GM19025 (cell line): ENCODE measurements around the gene CEP44.
A peak's percentile ranks its signal among the peaks of the same experiment; 100 is the strongest.
"Not testable (repeated sequence)": the region's sequence is repeated elsewhere in the genome, so short reads cannot be mapped to it uniquely, and the experiment has no call there.

Experiments used
- ATAC-seq: cut with Tn5 transposase; IDR thresholded peaks from one replicate; pipeline ENCODE4 v1.9.1; 2021; ENCODE audit warnings: mild to moderate bottlenecking, low read depth, moderate library complexity; ENCODE audit not compliant: unreplicated experiment

The CEP44 gene

DNA sequence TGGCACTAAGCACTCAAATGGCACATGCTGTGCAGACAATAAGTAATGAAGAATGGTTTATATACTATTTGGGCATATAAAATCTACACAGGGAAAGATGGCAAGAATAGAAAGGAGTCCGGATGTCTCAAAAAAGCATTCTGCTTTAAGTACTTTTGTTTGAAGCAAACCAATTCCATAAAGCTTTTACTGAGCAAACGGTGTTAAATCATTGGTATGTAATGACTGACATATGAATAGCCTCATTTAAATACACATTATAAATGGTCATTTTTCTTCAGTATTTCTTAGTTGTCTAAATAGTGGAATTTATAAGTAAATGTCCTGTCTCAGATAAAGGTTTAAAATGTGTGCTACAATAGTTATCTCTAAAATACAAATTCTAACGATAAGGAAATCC is 6.3 kb upstream of the CEP44 start:
- no peak for ATAC-seq

DNA sequence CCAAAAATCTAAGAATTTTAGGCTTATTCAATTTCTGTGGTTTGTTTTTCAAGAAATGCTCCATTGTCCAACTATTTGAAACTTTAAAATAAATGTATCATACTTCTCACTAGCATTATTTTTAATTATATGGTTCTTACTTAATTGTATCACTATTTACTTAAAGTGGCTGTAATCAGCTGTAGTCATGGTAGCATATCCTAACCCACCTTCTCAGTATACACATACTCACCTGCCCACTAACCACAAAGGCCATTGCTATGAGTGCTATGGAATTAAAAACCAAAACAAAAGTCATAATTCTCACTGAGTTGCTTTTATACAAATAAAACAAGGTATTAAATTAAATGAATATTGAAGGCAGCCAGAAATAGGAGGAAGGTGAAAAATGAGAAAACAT is 5.2 kb upstream of the CEP44 start:
- no peak for ATAC-seq

DNA sequence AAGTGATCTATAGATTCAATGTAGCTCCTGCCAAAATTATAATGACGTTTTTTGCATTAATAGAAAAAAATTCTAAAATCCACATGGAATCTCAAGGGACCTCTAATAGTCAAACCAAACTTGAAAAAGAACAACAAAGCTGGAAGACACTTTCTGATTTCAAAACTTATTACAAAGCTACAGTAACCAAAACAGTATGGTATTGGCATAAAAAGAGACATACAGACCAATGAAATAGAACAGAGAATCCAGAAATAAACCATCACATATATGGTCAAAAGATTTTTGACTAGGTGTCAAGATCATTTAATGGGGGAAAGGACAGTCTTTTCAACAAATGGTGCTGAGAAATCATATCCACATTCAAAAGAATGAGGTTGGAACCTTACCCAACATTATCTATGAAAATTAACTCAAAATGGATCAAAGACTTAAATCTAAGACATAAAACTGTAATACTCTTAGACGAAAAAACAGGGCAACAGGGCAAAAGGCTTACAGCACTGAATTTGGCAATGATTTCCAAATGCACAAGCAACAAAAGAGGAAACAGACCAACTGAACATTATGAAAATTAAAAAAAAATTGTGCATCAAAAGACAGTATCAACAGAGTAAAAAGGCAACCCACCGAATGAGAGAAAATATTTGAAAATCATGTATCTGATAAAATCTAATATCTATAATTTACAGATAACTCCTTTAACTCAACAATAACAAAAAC is 4.1 kb upstream of the CEP44 start:
- no peak for ATAC-seq

DNA sequence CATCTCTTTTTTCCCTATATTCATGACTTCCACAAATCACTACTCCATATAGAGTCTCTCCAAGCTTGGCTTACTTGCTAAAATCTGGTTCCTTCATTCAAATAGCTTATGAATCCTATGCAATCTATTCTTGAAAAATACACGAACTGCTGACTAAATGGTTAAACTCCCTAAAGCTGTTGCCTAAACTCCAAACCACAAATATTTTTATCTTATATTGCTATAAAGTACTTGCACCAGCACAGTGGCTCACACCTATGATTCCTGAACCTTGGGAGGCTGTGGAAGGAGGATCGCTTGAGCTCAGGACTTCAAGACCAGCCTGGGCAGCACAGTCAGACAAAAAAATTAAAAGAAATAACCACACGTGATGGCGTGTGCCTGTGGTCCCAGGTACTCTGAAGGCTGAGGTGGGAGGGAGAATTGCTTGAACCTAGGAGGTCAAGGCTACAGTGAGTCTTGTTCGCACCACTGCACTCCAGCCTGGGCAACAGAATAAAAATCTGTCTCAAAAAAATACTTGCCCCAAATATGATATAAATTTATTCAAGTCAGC is 2.5 kb upstream of the CEP44 start:
- ATAC-seq, result no peak

DNA sequence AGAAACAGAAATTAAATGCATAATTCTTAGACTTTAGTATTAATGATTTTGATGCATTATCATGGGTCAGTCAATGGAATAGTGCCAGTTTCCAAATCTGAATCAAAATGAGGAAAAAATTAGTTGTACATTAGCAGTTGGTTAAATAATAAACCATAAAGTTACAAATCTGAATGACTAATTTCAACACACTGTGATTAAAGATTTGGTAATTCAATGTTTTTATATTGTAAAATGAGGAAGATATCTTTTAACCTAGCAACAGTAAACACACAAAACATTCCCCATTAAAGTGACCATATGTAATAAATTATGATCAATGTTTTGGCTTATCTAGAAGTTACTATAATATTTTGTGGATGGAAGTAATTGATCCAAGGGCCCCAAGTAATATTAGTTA is 1.8 kb upstream of the CEP44 start:
- ATAC-seq, result no peak

DNA sequence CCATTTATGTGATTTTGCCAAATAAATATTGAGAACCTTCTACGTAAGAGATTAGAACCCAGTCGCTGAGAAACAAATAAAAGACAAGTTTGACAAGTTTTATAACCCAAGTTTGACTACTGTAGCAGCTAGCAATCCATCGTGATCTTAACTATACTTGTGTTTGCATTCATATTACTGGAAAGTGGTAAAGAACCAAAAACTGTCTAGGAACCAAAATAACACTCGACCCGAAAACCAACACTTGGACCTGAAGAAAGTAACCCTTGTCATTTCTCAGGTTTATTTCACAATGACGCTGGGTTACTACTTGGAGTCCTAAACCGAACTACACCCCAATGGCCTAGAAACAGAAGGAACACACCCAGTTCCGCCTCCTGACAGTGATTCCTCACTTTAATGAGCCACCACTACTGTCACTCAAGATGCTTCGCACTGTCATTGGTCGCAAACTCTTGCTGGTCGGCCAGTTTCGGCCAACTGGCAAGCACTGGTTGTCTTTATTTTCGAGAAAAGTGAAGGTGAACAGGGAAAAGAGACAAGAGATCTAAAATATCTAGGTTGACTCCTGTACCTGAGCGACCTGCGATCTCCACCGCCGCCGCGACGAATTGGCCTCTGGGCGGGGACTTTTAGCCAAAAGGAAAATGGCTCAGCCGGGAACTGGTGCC is 740 bp upstream of the CEP44 start:
- ATAC-seq, result peak; percentile 98

DNA sequence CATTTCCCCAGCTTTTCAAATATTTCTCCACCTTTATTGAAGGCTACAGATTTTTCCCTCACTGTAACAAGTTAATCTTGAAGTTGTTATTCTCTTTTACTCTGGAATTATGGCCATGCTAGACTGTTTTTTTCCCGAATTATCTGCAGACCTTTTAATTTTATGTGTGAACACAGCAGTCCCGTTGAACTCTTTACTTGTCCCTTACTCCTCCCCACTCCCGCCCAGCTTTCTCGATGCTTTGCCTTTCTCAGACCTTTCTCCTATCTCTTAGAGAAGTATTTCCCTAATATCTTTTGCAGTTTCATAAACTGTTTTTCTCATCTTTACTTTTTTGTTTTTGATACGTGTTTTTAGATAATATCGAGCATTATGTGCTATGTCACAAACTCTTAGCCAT is 776 bp downstream of the CEP44 start:
- no peak for ATAC-seq

DNA sequence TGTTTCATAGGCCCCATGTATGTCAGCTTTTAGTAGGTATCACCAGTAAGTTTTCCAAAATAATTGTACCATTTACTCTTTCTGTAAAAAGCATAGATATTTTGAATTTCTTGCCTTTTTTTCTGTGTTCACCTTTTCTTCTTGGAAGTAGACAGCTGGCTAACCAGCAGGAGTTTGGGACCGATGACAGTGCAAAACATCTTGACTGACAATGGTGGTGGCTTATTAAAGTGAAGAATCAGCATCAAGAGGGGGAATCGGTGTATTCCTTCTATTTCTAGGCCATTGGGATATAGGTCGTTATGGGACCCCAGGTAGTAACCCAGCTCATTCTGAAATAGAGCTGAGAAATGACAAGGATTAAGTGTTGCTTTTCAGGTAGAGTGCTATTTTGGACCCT is 3.2 kb downstream of the CEP44 start:
- no peak for ATAC-seq

DNA sequence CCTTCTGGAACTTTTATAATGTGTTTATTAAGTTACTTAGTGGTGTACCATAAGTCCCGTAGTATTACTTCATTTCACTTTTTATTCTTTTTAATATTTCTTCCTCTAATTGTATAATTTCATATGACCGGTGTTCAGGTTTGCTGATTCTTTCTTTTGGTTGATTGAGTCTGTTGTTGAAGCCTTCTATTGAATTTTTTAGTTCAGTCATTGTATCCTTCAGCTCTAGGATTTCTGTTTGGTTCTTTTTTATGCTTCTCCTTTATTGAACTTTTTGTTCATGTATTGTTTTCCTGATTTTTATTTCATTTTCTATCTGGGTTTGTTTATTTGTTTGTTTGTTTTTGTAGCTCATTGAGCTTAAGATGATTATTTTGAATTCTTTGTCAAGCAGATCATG is 8.8 kb downstream of the CEP44 start:
- ATAC-seq, result no peak

DNA sequence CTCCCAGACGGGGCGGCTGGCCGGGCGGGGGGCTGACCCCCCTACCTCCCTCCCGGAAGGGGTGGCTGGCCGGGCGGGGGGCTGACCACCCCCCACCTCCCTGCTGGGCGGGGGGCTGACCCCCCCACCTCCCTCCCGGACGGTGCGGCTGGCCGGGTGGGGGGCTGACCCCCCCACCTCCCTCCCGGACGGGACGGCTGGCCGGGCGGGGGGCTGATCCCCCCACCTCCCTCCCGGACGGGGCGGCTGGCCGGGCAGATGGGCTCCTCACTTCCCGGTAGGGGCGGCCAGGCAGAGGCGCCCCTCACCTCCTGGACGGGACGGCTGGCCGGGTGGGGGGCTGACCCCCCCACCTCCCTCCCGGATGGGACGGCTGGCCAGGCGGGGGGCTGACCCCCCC is 10.9 kb downstream of the CEP44 start:
- ATAC-seq, result not testable (repeated sequence)

DNA sequence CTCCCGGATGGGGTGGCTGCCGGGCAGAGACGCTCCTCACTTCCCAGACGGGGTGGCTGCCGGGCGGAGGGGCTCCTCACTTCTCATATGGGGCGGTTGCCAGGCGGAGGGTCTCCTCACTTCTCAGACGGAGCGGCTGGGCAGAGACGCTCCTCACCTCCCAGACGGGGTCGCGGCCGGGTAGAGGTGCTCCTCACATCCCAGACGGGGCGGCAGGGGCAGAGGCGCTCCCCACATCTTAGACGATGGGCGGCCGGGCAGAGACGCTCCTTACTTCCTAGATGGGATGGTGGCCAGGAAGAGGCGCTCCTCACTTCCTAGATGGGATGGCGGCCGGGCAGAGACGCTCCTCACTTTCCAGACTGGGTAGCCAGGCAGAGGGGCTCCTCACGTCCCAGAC is 11.4 kb downstream of the CEP44 start:
- ATAC-seq, result not testable (repeated sequence)

DNA sequence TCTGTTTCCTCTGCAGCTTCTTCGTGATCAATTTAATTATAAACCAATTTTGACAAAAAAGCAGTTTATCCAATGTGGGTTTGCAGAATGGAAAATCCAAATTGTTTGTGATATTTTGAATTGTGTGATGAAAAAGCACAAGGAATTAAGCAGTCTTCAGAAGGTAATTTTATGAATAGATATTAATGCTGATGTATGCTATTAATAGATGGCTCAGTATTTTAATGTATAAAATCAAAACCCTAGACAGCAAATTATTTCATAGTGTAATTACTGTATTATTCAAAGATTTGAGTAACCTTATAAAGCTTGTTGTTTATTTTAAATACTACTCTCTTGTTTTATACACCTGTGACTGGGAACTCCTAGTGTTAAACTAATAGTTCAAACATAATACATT is 20.0 kb downstream of the CEP44 start:
- no peak for ATAC-seq

DNA sequence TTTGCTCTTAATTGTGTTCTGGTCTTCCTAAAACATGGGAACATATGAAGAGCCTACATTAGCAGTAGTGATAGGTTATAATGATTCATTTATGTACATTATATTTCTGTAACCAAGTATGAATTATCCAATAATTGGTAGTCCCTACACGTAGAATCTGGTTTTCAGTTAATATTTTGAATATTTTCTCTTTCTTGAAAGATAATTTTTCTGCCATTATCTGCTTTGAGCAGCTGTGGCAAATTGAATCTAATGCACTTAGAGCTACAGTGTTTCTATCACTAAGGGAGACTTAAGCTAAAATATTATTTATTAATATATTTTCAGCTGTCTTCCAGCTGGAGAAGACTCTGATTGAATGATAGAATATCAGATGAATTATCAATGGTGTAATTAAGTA is 21.0 kb downstream of the CEP44 start:
- no peak for ATAC-seq

DNA sequence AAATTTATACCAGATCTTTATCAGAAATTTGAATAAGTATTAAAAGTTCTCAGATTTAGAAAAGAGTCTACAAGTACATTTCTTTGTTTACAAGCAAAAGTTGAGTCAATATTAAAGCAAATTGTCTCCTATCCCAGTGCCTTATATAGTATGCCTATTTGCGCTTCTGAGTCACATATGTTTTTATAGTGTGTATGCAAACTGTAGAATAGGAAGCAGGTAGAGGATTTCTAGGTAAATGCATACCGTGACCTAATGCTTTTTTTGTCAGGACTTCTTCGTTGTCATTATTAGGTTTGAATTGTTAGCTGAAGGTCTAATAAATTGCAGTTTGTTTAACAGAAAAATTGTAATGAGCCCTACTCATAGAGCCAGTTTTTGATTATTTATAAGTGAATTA is 22.2 kb downstream of the CEP44 start:
- ATAC-seq, result no peak

DNA sequence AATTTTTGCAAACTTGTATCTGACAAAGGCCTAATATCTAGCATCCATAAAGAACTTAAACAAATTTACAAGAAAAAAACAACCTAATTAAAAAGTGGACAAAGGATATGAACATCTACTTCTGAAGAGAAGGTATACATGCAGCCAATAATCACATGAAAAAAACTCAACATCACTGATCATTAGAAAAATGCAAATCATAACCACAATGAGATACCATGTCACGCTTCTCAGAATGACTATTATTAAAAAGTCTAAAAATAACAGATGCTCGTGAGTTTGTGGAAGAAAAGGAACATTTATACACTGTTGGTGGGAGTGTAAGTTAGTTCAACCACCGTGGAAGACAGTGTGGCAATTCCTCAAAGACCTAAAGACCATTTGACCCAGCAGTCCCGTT is 24.0 kb downstream of the CEP44 start:
- no peak for ATAC-seq

DNA sequence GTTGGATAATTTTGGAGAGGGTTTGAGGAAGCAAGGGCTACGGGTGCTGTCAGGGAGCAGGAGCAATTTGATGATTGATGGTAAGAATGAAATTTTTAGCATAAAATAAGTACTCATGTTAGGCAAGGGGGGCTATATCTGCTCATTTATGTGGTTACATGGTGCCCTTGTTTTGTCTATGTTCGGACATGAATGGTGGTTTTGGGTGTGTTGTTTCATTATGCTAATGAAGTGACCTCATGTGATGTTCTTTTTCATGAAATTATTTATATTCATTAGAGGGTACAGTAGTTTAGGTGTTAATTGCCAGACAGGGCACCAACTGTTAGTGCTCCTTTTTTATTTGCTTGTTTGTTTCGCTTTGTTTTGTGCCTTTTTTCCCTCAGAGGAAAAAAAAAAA is 29.3 kb downstream of the CEP44 start:
- ATAC-seq, result no peak

DNA sequence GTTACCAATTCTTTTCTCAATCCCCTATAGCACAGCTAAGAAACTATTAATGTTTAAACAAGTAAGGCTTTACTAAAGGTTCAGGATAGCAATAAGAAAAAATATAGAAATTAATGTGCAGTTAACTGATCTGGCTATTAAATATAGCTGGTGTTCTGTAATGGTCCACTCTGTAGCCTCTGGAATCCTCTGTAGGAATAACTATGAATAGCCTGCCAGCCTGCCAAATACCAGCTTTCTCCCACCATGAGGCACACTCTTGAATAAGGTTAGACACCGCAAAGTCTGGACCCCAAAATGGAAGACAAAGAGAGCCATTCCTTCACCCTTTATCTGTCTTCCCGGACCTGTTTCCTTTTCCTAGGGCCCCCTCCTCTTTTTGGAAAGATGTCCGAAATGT is 30.6 kb downstream of the CEP44 start:
- ATAC-seq, result no peak

DNA sequence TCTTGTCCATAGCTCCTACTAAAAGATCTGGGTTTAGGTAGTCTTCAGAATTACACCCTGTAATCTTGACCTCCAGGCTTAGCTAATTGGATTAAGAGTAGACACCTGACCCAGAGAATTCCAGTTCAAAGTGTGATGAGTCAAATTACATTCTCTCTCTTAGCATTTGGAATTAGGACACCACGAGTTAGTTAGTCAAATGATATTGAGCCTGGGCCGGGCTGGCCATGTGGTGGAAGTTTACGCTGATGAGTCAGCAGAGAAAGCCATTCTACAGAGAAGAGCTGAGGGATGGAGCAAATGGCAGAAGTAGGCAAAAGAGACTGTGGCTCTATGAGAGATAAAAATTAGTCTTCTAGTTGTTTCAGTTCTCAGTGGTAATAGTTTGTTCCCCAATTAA is 31.1 kb downstream of the CEP44 start:
- ATAC-seq, result no peak

DNA sequence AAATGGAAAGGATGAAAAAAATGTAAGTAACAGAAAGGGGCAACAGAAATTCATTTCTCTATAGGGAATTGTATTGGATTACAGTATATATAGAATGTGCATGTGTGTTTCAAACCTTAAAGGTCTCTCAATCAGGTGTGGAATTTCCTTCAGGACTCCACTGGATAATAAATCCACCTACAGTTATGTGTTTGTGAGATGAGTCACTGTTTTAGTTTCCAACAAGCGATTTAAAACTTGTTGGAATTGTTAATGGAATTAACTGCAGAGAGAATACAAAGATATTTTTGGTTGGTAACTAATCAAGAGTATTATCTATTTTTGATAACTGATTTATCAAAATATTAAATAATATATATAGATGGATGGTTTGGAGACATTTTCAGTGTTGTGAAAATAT is 32.8 kb downstream of the CEP44 start:
- ATAC-seq, result no peak

DNA sequence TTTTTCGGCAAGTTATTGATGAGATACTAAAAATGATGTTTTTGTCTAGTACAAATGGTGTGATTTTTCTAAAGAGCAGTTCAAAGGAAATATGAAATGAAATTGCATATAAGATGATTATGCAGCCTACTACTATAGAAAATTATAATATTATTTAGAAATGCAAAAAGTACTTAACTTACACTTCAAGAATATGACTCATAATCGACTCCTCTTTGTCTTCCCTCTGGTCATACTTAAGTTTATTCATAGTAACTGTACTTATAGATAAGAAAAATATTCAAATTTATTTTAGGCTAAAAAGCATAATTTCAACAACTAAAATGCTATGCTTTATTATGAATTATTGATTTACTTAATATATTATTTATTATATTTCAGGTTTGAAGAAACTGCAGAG is 33.2 kb downstream of the CEP44 start:
- ATAC-seq, result no peak

DNA sequence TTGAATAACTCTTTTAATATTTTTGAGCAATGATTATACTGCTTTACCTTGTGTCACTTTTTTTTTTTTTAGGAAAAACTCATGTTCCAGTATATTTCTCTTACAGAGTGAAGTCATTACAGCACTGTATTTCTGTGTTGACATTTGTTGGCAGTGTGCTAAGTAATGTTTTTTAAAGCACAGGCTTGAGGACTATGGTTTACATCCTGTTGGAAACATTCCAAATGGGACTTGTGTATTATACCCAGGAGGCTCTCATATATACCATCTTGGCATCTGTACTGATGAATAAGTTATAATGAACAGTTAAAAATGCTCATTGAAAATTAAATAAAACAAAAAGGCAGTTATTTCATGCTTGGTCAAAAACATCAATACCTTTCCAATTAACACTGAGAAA is 33.8 kb downstream of the CEP44 start:
- ATAC-seq, result no peak
